Measurements from ENCODE around the gene GNMT.

The GNMT gene

DNA sequence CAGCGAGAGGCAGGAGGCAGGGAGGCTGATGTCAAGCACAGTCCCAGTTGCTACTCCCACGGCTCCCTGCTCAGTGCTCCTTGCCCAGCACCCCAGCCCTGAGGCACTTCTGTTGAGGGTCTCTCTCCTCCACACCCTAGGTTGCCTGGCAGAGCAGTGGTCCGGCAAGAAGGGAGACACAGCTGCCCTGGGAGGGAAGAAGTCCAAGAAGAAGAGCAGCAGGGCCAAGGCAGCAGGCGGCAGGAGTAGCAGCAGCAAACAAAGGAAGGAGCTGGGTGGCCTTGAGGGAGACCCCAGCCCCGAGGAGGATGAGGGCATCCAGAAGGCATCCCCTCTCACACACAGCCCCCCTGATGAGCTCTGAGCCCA lies 22.1 kb upstream of the GNMT start:
- Histone ChIP-seq H3K4me3 (ENCODE audit: low read depth, low read length, poor library complexity, severe bottlenecking) (no peak overlapping the region), H3K36me3 (ENCODE audit: insufficient read depth, low read length) (peaks cover 75% of the 10 kb centered on the region), H3F3A (ENCODE audit: insufficient read depth, low read length) (no peaks in the 10 kb centered on the region), H3K4me1 (ENCODE audit: insufficient read depth, low read length, severe bottlenecking) (no peaks in the 10 kb centered on the region), H3K9me3 (ENCODE audit: low read length) (no peaks in the 10 kb centered on the region), H3K9me2 (ENCODE audit: low read depth, low read length) (no peaks in the 10 kb centered on the region), H3K9ac (ENCODE audit: low read length) (no peak overlapping the region), H2AFZ (ENCODE audit: low read length) (no peak overlapping the region), H3K27me3 (ENCODE audit: insufficient read depth, low read length) (no peaks in the 10 kb centered on the region), H4K20me1 (ENCODE audit: insufficient read depth, low read length) (no peaks in the 10 kb centered on the region), H3K27ac (ENCODE audit: low read depth, low read length, poor library complexity, severe bottlenecking) (no peak overlapping the region), H3K79me2 (ENCODE audit: insufficient read depth, low read length) (no peaks in the 10 kb centered on the region), H3K4me2 (ENCODE audit: low read length) (no peak overlapping the region)
- TF ChIP-seq, protein P1, sequence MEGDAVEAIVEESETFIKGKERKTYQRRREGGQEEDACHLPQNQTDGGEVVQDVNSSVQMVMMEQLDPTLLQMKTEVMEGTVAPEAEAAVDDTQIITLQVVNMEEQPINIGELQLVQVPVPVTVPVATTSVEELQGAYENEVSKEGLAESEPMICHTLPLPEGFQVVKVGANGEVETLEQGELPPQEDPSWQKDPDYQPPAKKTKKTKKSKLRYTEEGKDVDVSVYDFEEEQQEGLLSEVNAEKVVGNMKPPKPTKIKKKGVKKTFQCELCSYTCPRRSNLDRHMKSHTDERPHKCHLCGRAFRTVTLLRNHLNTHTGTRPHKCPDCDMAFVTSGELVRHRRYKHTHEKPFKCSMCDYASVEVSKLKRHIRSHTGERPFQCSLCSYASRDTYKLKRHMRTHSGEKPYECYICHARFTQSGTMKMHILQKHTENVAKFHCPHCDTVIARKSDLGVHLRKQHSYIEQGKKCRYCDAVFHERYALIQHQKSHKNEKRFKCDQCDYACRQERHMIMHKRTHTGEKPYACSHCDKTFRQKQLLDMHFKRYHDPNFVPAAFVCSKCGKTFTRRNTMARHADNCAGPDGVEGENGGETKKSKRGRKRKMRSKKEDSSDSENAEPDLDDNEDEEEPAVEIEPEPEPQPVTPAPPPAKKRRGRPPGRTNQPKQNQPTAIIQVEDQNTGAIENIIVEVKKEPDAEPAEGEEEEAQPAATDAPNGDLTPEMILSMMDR (IDR thresholded peaks at IDR 0.05; ENCODE audit: low read length): no peak
- no peak for TF ChIP-seq EZH2 (IDR thresholded peaks at IDR 0.05; ENCODE audit: borderline replicate concordance, low read length)

DNA sequence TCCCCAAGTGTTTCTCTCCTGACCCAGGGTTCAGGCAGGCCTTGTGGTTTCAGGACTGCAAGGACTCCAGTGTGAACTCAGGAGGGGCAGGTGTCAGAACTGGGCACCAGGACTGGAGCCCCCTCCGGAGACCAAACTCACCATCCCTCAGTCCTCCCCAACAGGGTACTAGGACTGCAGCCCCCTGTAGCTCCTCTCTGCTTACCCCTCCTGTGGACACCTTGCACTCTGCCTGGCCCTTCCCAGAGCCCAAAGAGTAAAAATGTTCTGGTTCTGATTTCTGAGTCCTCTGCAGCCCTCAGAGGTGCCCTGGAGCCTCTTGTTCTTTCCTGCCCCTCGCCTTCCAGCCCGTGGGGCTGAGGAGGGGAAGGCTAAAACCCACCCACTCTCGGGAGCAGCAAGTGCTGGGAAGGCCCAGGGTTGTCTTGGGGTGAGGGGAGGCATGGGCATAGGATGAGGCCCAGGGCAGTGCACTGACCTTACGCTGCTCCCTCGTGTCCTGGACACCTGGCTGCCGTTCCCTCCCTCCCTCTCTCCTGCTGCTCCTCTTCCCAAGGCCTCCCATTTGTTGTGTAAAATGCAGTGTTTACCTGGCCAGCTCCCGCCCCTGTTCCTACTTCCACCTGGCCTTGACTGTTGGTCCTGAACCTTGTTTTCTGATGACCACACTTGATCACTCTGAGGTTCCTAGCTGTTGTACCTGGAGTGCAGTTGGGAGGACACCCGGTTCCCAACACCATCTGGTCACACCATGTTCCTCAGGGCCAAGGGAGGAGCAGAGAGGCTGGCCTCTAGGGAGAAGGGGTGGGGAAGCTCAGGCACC lies 21.4 kb upstream of the GNMT start:
- H3K9me3 ChIP-seq (ENCODE audit: low read length): no peaks in the 10 kb centered on the region
- H3K4me3 ChIP-seq (ENCODE audit: low read depth, low read length, poor library complexity, severe bottlenecking): no peak overlapping the region
- TF ChIP-seq, protein P1 (IDR thresholded peaks at IDR 0.05; ENCODE audit: low read length): no peak
- TF ChIP-seq EZH2 (IDR thresholded peaks at IDR 0.05; ENCODE audit: borderline replicate concordance, low read length): no peak
- H3K27me3 ChIP-seq (ENCODE audit: insufficient read depth, low read length): no peaks in the 10 kb centered on the region
- H3K4me1 ChIP-seq (ENCODE audit: insufficient read depth, low read length, severe bottlenecking): no peaks in the 10 kb centered on the region
- H3K79me2 ChIP-seq (ENCODE audit: insufficient read depth, low read length): no peaks in the 10 kb centered on the region
- H4K20me1 ChIP-seq (ENCODE audit: insufficient read depth, low read length): no peaks in the 10 kb centered on the region
- H3K9me2 ChIP-seq (ENCODE audit: low read depth, low read length): no peaks in the 10 kb centered on the region
- H3K36me3 ChIP-seq (ENCODE audit: insufficient read depth, low read length): peaks cover 77% of the 10 kb centered on the region
- no peak overlapping the region for H3K27ac ChIP-seq (ENCODE audit: low read depth, low read length, poor library complexity, severe bottlenecking)
- no peaks in the 10 kb centered on the region for H3F3A ChIP-seq (ENCODE audit: insufficient read depth, low read length)
- H3K9ac ChIP-seq (ENCODE audit: low read length): no peak overlapping the region
- no peak overlapping the region for H2AFZ ChIP-seq (ENCODE audit: low read length)
- no peak overlapping the region for H3K4me2 ChIP-seq (ENCODE audit: low read length)

DNA sequence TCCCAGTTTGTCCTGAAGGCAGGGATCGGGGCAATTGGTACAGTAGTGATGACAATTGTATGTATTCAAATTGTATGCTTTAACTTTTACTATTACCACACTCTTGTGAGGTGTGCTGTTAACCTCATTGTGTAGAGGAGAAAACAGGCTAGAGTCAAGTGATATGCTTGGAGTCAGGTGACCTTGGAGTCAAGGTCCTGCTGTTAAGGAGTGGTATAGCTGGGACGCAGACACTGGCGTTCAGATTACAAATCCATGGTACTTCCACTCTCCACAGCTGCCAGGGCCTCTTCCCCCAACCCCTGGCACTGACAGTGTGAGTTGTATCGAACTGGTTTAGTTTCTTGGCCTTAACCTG lies 20.8 kb upstream of the GNMT start:
- Histone ChIP-seq H3K27ac (ENCODE audit: low read depth, low read length, poor library complexity, severe bottlenecking) (no peak overlapping the region), H2AFZ (ENCODE audit: low read length) (no peak overlapping the region), H4K20me1 (ENCODE audit: insufficient read depth, low read length) (no peaks in the 10 kb centered on the region), H3F3A (ENCODE audit: insufficient read depth, low read length) (no peaks in the 10 kb centered on the region), H3K36me3 (ENCODE audit: insufficient read depth, low read length) (peaks cover 72% of the 10 kb centered on the region), H3K4me2 (ENCODE audit: low read length) (no peak overlapping the region), H3K4me1 (ENCODE audit: insufficient read depth, low read length, severe bottlenecking) (no peaks in the 10 kb centered on the region), H3K79me2 (ENCODE audit: insufficient read depth, low read length) (no peaks in the 10 kb centered on the region), H3K9me3 (ENCODE audit: low read length) (no peaks in the 10 kb centered on the region), H3K9me2 (ENCODE audit: low read depth, low read length) (no peaks in the 10 kb centered on the region), H3K27me3 (ENCODE audit: insufficient read depth, low read length) (no peaks in the 10 kb centered on the region), H3K4me3 (ENCODE audit: low read depth, low read length, poor library complexity, severe bottlenecking) (no peak overlapping the region), H3K9ac (ENCODE audit: low read length) (no peak overlapping the region)
- TF ChIP-seq EZH2 (IDR thresholded peaks at IDR 0.05; ENCODE audit: borderline replicate concordance, low read length): no peak
- TF ChIP-seq, protein P1 (IDR thresholded peaks at IDR 0.05; ENCODE audit: low read length): no peak
